ENCODE results near the gene LRBA. TPM values are rescaled to one million over a fixed set of nuclear protein-coding genes. Genes with fewer than 3 reads are reported as not detected.
A peak's percentile ranks its signal among the peaks of the same experiment; 100 is the strongest.

The LRBA gene
- total RNA-seq, 2 donors from 2014 or later = 30.9 to 33.7 TPM

DNA sequence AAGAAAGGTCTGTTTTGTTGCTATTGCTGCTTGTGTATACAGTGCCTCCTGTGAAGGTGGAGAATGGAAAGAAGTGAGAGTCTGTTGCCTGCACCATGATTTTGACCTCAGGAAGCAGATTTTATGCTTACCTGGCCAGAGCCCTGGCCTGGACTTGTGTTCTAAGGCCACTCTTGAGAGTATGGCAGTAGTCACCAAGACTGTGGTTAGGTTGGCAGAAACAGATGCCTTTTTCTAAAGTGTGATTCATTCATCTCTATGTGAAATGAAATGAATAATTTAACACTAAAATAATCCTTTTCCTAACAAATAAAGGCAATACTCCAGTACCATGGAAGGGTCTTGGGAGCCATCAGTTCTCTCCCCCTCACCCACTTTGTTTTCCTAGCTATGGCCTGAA is 775.1 kb downstream of the LRBA start:
- TF ChIP-seq, protein P1, sequence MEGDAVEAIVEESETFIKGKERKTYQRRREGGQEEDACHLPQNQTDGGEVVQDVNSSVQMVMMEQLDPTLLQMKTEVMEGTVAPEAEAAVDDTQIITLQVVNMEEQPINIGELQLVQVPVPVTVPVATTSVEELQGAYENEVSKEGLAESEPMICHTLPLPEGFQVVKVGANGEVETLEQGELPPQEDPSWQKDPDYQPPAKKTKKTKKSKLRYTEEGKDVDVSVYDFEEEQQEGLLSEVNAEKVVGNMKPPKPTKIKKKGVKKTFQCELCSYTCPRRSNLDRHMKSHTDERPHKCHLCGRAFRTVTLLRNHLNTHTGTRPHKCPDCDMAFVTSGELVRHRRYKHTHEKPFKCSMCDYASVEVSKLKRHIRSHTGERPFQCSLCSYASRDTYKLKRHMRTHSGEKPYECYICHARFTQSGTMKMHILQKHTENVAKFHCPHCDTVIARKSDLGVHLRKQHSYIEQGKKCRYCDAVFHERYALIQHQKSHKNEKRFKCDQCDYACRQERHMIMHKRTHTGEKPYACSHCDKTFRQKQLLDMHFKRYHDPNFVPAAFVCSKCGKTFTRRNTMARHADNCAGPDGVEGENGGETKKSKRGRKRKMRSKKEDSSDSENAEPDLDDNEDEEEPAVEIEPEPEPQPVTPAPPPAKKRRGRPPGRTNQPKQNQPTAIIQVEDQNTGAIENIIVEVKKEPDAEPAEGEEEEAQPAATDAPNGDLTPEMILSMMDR (IDR thresholded peaks at IDR 0.05) = no peak
- DNase-seq (ENCODE audit: low spot score) (no peak), ATAC-seq (ENCODE audit: insufficient number of reproducible peaks, low FRiP score, low read depth) (no peak)

DNA sequence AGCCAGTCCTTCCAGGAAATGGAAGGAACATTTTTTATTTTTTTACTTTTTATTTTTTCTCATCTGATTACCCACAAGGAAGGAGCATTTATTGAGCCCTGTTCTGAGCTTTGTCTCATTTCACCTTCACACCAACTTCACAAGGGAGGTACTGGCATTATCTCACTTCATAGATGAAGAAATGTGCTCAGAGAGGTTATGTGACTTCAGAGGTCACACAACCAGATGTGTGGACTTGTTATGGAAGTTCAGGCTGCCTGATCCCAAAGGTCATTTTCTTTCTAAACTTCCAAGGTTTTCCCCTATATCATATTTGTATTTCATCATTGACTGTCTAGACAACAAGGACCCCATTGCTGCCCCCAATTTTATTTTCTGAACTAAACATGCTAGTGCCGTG is 776.5 kb downstream of the LRBA start:
- TF ChIP-seq, protein P1 (IDR thresholded peaks at IDR 0.05) = no peak
- ATAC-seq (ENCODE audit: insufficient number of reproducible peaks, low FRiP score, low read depth) (no peak), DNase-seq (ENCODE audit: low spot score) (no peak)
- Histone ChIP-seq H3K4me1 (ENCODE audit: control insufficient read depth in 1 of 2, low read depth in 2 of 2) (peaks cover 15 to 33% of the 10 kb centered on the region in 2 donors), H3K9me3 (no peaks in the 10 kb centered on the region), H3K27me3 (replicated peaks; ENCODE audit: insufficient read depth) (no peaks in the 10 kb centered on the region), H3K27ac (peak overlapping the region; percentile 31 to 91), H3K4me3 (no peak overlapping the region), H3K36me3 (no peaks in the 10 kb centered on the region)

More for the DNA sequence above, 775.1 kb downstream of the LRBA start:
- Histone ChIP-seq H3K27ac (peak overlapping the region in 1 of 2 donors; percentile 91), H3K9me3 (no peaks in the 10 kb centered on the region), H3K36me3 (no peaks in the 10 kb centered on the region), H3K27me3 (replicated peaks; ENCODE audit: insufficient read depth) (no peaks in the 10 kb centered on the region), H3K4me3 (no peak overlapping the region), H3K4me1 (ENCODE audit: control insufficient read depth in 1 of 2, low read depth in 2 of 2) (peaks cover 15 to 45% of the 10 kb centered on the region in 2 donors)

- Histone ChIP-seq H3K27me3 (replicated peaks; ENCODE audit: insufficient read depth) (no peaks in the 10 kb centered on the region), H3K36me3 (no peaks in the 10 kb centered on the region), H3K4me1 (ENCODE audit: control insufficient read depth in 1 of 2, low read depth in 2 of 2) (peaks cover 15 to 37% of the 10 kb centered on the region in 2 donors), H3K9me3 (no peaks in the 10 kb centered on the region), H3K4me3 (peak overlapping the region; percentile 11), H3K27ac (peak overlapping the region; percentile 89 to 91)
- TF ChIP-seq, protein P1 (IDR thresholded peaks at IDR 0.05) = no peak
- ATAC-seq (ENCODE audit: insufficient number of reproducible peaks, low FRiP score, low read depth) (peak; percentile 64), DNase-seq (ENCODE audit: low spot score) (no peak)
Measured at GRCh38 chr4:150237110-150237872, 777.8 kb downstream of the LRBA start.

DNA sequence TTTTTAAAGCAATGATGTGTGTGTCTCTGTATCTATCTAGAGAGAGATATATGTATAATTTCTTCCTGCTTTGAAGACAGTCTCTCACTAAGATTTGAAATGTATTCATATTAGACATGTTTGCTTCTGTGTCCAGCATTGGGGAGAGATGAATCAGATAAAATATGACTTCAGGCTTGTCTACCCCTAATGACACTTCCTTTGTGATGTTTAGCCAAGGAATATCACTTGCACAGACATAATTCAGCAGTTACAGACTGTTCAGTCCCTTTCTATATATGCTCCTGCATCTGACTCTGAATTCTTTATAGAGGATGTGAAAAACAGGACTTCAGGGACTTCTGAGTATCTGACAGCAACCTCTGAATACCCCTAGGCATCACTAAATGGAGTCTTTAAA is 778.5 kb downstream of the LRBA start:
- Histone ChIP-seq H3K4me3 (no peak overlapping the region), H3K4me1 (ENCODE audit: control insufficient read depth in 1 of 2, low read depth in 2 of 2) (peaks cover 15 to 43% of the 10 kb centered on the region in 2 donors), H3K9me3 (no peaks in the 10 kb centered on the region), H3K27me3 (replicated peaks; ENCODE audit: insufficient read depth) (no peaks in the 10 kb centered on the region), H3K36me3 (no peaks in the 10 kb centered on the region), H3K27ac (peak overlapping the region; percentile 89 to 91)
- ATAC-seq (ENCODE audit: insufficient number of reproducible peaks, low FRiP score, low read depth) (no peak), DNase-seq (ENCODE audit: low spot score) (no peak)
- TF ChIP-seq, protein P1 (IDR thresholded peaks at IDR 0.05) = no peak

- Histone ChIP-seq H3K27me3 (replicated peaks; ENCODE audit: insufficient read depth) (no peaks in the 10 kb centered on the region), H3K36me3 (no peaks in the 10 kb centered on the region), H3K27ac (peak overlapping the region; percentile 89 to 91), H3K4me3 (no peak overlapping the region), H3K4me1 (ENCODE audit: control insufficient read depth in 1 of 2, low read depth in 2 of 2) (peaks cover 15 to 50% of the 10 kb centered on the region in 2 donors), H3K9me3 (no peaks in the 10 kb centered on the region)
- DNase-seq (ENCODE audit: low spot score) (no peak), ATAC-seq (ENCODE audit: insufficient number of reproducible peaks, low FRiP score, low read depth) (no peak)
- TF ChIP-seq, protein P1 (IDR thresholded peaks at IDR 0.05) = no peak
Measured at GRCh38 chr4:150235808-150236271, 779.2 kb downstream of the LRBA start.

All from thoracic aorta (tissue), 2 donors.